Body of pancreas (tissue), 4 donors: Measurements from ENCODE around the gene RRAS. TPM values are rescaled to one million over a fixed set of nuclear protein-coding genes. Genes with fewer than 3 reads are reported as not detected.

Source experiments
- ATAC-seq: fragments of 150-250 bp; one replicate; pipeline ENCODE4 v1.9.1; 2016
- DNase-seq, 4 donors: peaks; one replicate each; pipeline ENCODE4 v3.0.0-alpha.2; 2019
- H3K27ac ChIP-seq, 4 donors: fragments of 200-600 bp; sonication (generic); 1 replicate in 3 of 4; 2 replicates in 1 of 4; pipeline versions ENCODE4 v1.5.1 to v1.6.1; 2016 to 2019; ENCODE audit warnings: mild to moderate bottlenecking in 1 of 4, mixed read lengths in 1 of 4, moderate library complexity in 1 of 4
- H3K27me3 ChIP-seq, 2 donors: fragments of 200-600 bp; sonication (generic); one replicate each; pipeline ENCODE4 v1.6.0; 2016; ENCODE audit warnings: mild to moderate bottlenecking in 1 of 2
- H3K36me3 ChIP-seq, 2 donors: fragments of 200-600 bp; sonication (generic); replicated peaks in 1 of 2; 2 replicates each; pipeline ENCODE4 v1.5.1; 2016; ENCODE audit warnings: low read depth in 2 of 2; ENCODE audit not compliant: insufficient read depth in 1 of 2
- H3K4me1 ChIP-seq: fragments of 200-600 bp; sonication (generic); one replicate; pipeline ENCODE4 v1.6.0; 2016
- H3K4me3 ChIP-seq, 2 donors: fragments of 200-600 bp; sonication (generic); 1 replicate in 1 of 2; 2 replicates in 1 of 2; pipeline ENCODE4 v1.5.1; 2016 to 2019
- H3K9me3 ChIP-seq, 3 donors: fragments of 200-600 bp; sonication (generic); 1 replicate in 2 of 3; 2 replicates in 1 of 3; pipeline ENCODE4 v1.5.1; 2016
- CTCF ChIP-seq, 7 experiments: fragments of 450-650 bp in 4 of 7; fragments of 200-600 bp in 3 of 7; sonication (generic) in 3 of 7; IDR thresholded peaks; one replicate each; pipeline ENCODE4 v1.5.1; 2016 to 2019; ENCODE audit warnings: antibody characterized with exemption in 7 of 7
- POLR2A ChIP-seq, 3 donors: fragments of 450-650 bp; IDR thresholded peaks; one replicate each; pipeline ENCODE4 v1.6.1; 2016; ENCODE audit warnings: antibody characterized with exemption in 3 of 3, mild to moderate bottlenecking in 2 of 3
- WGBS, 2 donors: methylation state at CpG; one replicate each; pipeline ENCODE4 v1.1.5; 2017; 5-methylcytosine and 5-hydroxymethylcytosine counted together
- intact Hi-C: fragments of 100-400 bp; cut with DNase I; formaldehyde crosslinking; loops from one replicate; pipeline ENCODE4 v1.15.1; 2023
- total RNA-seq, 2 donors: library from RNA; depleted of rRNA; stranded (reverse); fragments of >200 nt; gene quantifications; one replicate each; pipeline ENCODE4 v1.1.0, GENCODE V29; 2016

The RRAS gene
- total RNA-seq, 2 donors from 2014 or later, result 10.9 to 17.9 TPM

- no peak for ATAC-seq
- no peak overlapping the region for H3K4me3 ChIP-seq
- TF ChIP-seq POLR2A (IDR thresholded peaks at IDR 0.05), result no peak
- H3K27me3 ChIP-seq, result no peaks in the 10 kb centered on the region
- no peak for DNase-seq
- H3K36me3 ChIP-seq, result peaks cover 9 to 14% of the 10 kb centered on the region in 2 donors
- H3K9me3 ChIP-seq, result no peaks in the 10 kb centered on the region
- H3K27ac ChIP-seq, result no peak overlapping the region
- H3K4me1 ChIP-seq, result peaks cover 11% of the 10 kb centered on the region
- intact Hi-C loops, result no loop called here
- WGBS, 2 donors, result 88 to 91% methylated on average over 11 to 19 of the region's 19 CpGs
Measured at GRCh38 chr19:49614096-49614833, 25.7 kb downstream of the RRAS start.

GRCh38 chr19:49613374-49613773, 26.6 kb downstream of the RRAS start:
- Histone ChIP-seq H3K4me3 (no peak overlapping the region), H3K9me3 (no peaks in the 10 kb centered on the region), H3K27me3 (no peaks in the 10 kb centered on the region), H3K4me1 (peaks cover 11% of the 10 kb centered on the region), H3K36me3 (peaks cover 9 to 12% of the 10 kb centered on the region in 2 donors), H3K27ac (no peak overlapping the region)
- DNase-seq, result peak in 2 of 4 donors; percentile 33 to 61
- ATAC-seq, result peak; percentile 31
- intact Hi-C loops, result no loop called here
- 43 to 52% methylated on average over 4 of the region's 4 CpGs for WGBS, 2 donors
- TF ChIP-seq POLR2A (IDR thresholded peaks at IDR 0.05) (no peak), CTCF (IDR thresholded peaks at IDR 0.05) (no peak)

GRCh38 chr19:49609499-49610092, 30.3 kb downstream of the RRAS start:
- intact Hi-C loops, result no loop called here
- no peak for TF ChIP-seq POLR2A (IDR thresholded peaks at IDR 0.05)
- TF ChIP-seq CTCF (IDR thresholded peaks at IDR 0.05), result no peak
- ATAC-seq (no peak), DNase-seq (no peak)
- H3K36me3 ChIP-seq, result peaks cover 0 to 3% of the 10 kb centered on the region in 2 donors
- H3K4me3 ChIP-seq, result no peak overlapping the region
- no peaks in the 10 kb centered on the region for H3K27me3 ChIP-seq
- H3K27ac ChIP-seq, result no peak overlapping the region
- peaks cover 11% of the 10 kb centered on the region for H3K4me1 ChIP-seq
- H3K9me3 ChIP-seq, result no peaks in the 10 kb centered on the region
- WGBS, 2 donors, result 96 to 97% methylated on average over 11 to 12 of the region's 12 CpGs

- Histone ChIP-seq H3K36me3 (peaks cover 0 to 9% of the 10 kb centered on the region in 2 donors), H3K27me3 (no peaks in the 10 kb centered on the region), H3K9me3 (no peaks in the 10 kb centered on the region), H3K27ac (no peak overlapping the region), H3K4me1 (no peaks in the 10 kb centered on the region), H3K4me3 (no peak overlapping the region)
- 67 to 75% methylated on average over 3 to 7 of the region's 7 CpGs for WGBS, 2 donors
- ATAC-seq, result no peak
- DNase-seq, result no peak
- TF ChIP-seq CTCF (IDR thresholded peaks at IDR 0.05), result no peak
- no peak for TF ChIP-seq POLR2A (IDR thresholded peaks at IDR 0.05)
- intact Hi-C loops, result no loop called here
Measured at GRCh38 chr19:49605605-49606004, 34.3 kb downstream of the RRAS start.

GRCh38 chr19:49602806-49603205, 37.1 kb downstream of the RRAS start:
- no peak for DNase-seq

More at GRCh38 chr19:49602806-49603205, 37.1 kb downstream of the RRAS start:
- Histone ChIP-seq H3K4me3 (no peak overlapping the region), H3K9me3 (no peaks in the 10 kb centered on the region), H3K27ac (no peak overlapping the region), H3K36me3 (peaks cover 7 to 16% of the 10 kb centered on the region in 2 donors), H3K27me3 (no peaks in the 10 kb centered on the region), H3K4me1 (no peaks in the 10 kb centered on the region)
- TF ChIP-seq CTCF (IDR thresholded peaks at IDR 0.05) (no peak), POLR2A (IDR thresholded peaks at IDR 0.05) (no peak)
- no peak for ATAC-seq
- WGBS, 2 donors, result 97 to 100% methylated on average over 2 of the region's 2 CpGs
- intact Hi-C loops, result no loop called here
